SK-N-SH (cell line): ENCODE data around the gene METRNL. TPM values are rescaled to one million over a fixed set of nuclear protein-coding genes. Genes with fewer than 3 reads are reported as not detected.

Experiments used
- CTCF ChIA-PET: fragments of 300-600, 350-600 bp; formaldehyde crosslinking; extraction: SDS; loops from one replicate; lab custom pipeline; 2021; lab: Yijun Ruan, JAX
- POLR2A ChIA-PET: fragments of 350-600 bp; sonication (Branson Sonifier 250); formaldehyde crosslinking; extraction: SDS; loops from one replicate; lab custom pipeline; 2020; ENCODE audit warnings: antibody characterized with exemption, inconsistent platforms; lab: Yijun Ruan, JAX
- DNase-seq: peaks from one replicate; pipeline ENCODE4 v3.0.0; 2012
- H2AFZ ChIP-seq: fragments of 200-600 bp; sonication (generic); 2 replicates; pipeline ENCODE4 v1.8.1; 2016; ENCODE audit warnings: antibody characterized with exemption, mild to moderate bottlenecking, low read depth
- H3F3A ChIP-seq: fragments of 200-600 bp; sonication (generic); replicated peaks from 2 replicates; pipeline ENCODE3; 2016; ENCODE audit warnings: antibody characterized with exemption, mild to moderate bottlenecking; ENCODE audit not compliant: insufficient read depth
- H3K27ac ChIP-seq, 2 experiments: fragments of 200-500 bp in 1 of 2; fragments of 200-600 bp in 1 of 2; sonication (Bioruptor generic) in 1 of 2; sonication (generic), shearing (Covaris generic) in 1 of 2; 2 replicates each; pipeline versions ENCODE4 v1.5.1 to v1.6.1; 2014 to 2016; ENCODE audit warnings: low read depth in 2 of 2, inconsistent platforms in 1 of 2, low read length in 1 of 2, mild to moderate bottlenecking in 1 of 2, mixed read lengths in 1 of 2
- H3K27me3 ChIP-seq: fragments of 200-600 bp; sonication (generic), shearing (Covaris generic); 2 replicates; pipeline ENCODE4 v1.6.1; 2016; ENCODE audit warnings: mixed run types; ENCODE audit not compliant: insufficient read depth
- H3K36me3 ChIP-seq, 2 experiments: fragments of 200-500 bp in 1 of 2; fragments of 200-600 bp in 1 of 2; sonication (Bioruptor generic) in 1 of 2; sonication (generic) in 1 of 2; replicated peaks in 1 of 2; 2 replicates each; pipeline versions ENCODE3 to v1.5.1; 2014 to 2016; ENCODE audit warnings: low read length in 1 of 2, mild to moderate bottlenecking in 1 of 2; ENCODE audit not compliant: insufficient read depth in 2 of 2, control insufficient read depth in 1 of 2
- H3K4me1 ChIP-seq, 2 experiments: fragments of 200-500 bp in 1 of 2; fragments of 200-600 bp in 1 of 2; sonication (Bioruptor generic) in 1 of 2; sonication (generic), shearing (Covaris generic) in 1 of 2; 2 replicates each; pipeline versions ENCODE4 v1.5.1 to v1.6.1; 2014 to 2016; ENCODE audit warnings: low read depth in 1 of 2, low read length in 1 of 2, mixed run types in 1 of 2; ENCODE audit not compliant: insufficient read depth in 2 of 2, control insufficient read depth in 1 of 2
- H3K4me2 ChIP-seq: fragments of 200-600 bp; sonication (generic), shearing (Covaris generic); 2 replicates; pipeline ENCODE4 v1.6.1; 2017; ENCODE audit warnings: mixed run types
- H3K4me3 ChIP-seq, 2 experiments: fragments of 200-500 bp in 1 of 2; fragments of 200-600 bp in 1 of 2; sonication (Bioruptor generic) in 1 of 2; sonication (generic), shearing (Covaris generic) in 1 of 2; 2 replicates each; pipeline versions ENCODE4 v1.5.1 to v1.8.1; 2014 to 2016; ENCODE audit warnings: low read depth in 2 of 2, inconsistent platforms in 1 of 2, low read length in 1 of 2, mild to moderate bottlenecking in 1 of 2, mixed read lengths in 1 of 2, moderate library complexity in 1 of 2
- H3K79me2 ChIP-seq: fragments of 200-600 bp; sonication (generic); 2 replicates; pipeline ENCODE4 v1.8.1; 2017; ENCODE audit warnings: mild to moderate bottlenecking; ENCODE audit not compliant: insufficient read depth
- H3K9ac ChIP-seq: fragments of 200-600 bp; sonication (generic); 2 replicates; pipeline ENCODE4 v1.6.1; 2017; ENCODE audit warnings: mixed run types
- H3K9me2 ChIP-seq: fragments of 200-600 bp; sonication (generic); 2 replicates; pipeline ENCODE4 v1.6.1; 2017; ENCODE audit warnings: mixed run types
- H3K9me3 ChIP-seq: fragments of 200-600 bp; sonication (generic); 2 replicates; pipeline ENCODE4 v1.6.1; 2017; ENCODE audit warnings: mixed run types, mild to moderate bottlenecking, moderate library complexity
- H4K20me1 ChIP-seq: fragments of 200-600 bp; sonication (generic); 2 replicates; pipeline ENCODE4 v1.6.1; 2017; ENCODE audit warnings: mild to moderate bottlenecking, mixed run types; ENCODE audit not compliant: insufficient read depth
- CHD2 ChIP-seq: fragments of 150-350 bp; IDR thresholded peaks from 2 replicates; pipeline ENCODE4 v1.6.1; 2018; ENCODE audit warnings: low read length; ENCODE audit not compliant: partially characterized antibody
- ELF1 ChIP-seq: IDR thresholded peaks from 2 replicates; pipeline ENCODE4 v1.4.0; 2012
- EP300 ChIP-seq, 2 experiments: IDR thresholded peaks; 2 replicates each; pipeline versions ENCODE4 v1.4.0 to v1.6.1; 2012; ENCODE audit warnings: borderline replicate concordance in 1 of 2, low read depth in 1 of 2, low read length in 1 of 2
- FOSL2 ChIP-seq: IDR thresholded peaks from 2 replicates; pipeline ENCODE4 v1.4.0; 2012; ENCODE audit warnings: low read depth, mild to moderate bottlenecking, moderate library complexity, borderline replicate concordance
- FOXJ3 ChIP-seq: sonication (generic); formaldehyde crosslinking; IDR thresholded peaks from 2 replicates; pipeline ENCODE4 v1.5.1; 2020; ENCODE audit warnings: mild to moderate bottlenecking, missing genetic modification reagents
- GABPA ChIP-seq: IDR thresholded peaks from 2 replicates; pipeline ENCODE4 v1.4.0; 2012; ENCODE audit warnings: low read depth, mild to moderate bottlenecking
- GATA2 ChIP-seq: sonication (generic); formaldehyde crosslinking; IDR thresholded peaks from 2 replicates; pipeline ENCODE4 v1.5.0; 2020; ENCODE audit warnings: mild to moderate bottlenecking, missing genetic modification reagents
- IRF3 ChIP-seq: fragments of 150-350 bp; IDR thresholded peaks from 2 replicates; pipeline ENCODE4 v1.6.1; 2016; ENCODE audit warnings: mild to moderate bottlenecking, low read depth, low read length
- JUND ChIP-seq: IDR thresholded peaks from 2 replicates; pipeline ENCODE4 v1.4.0; 2012
- MEF2A ChIP-seq: IDR thresholded peaks from 2 replicates; pipeline ENCODE4 v1.4.0; 2012; ENCODE audit warnings: low read depth, borderline replicate concordance
- NRF1 ChIP-seq: IDR thresholded peaks from 2 replicates; pipeline ENCODE4 v1.6.1; 2012; ENCODE audit warnings: low read depth, mild to moderate bottlenecking, low read length
- RAD21 ChIP-seq: IDR thresholded peaks from 2 replicates; pipeline ENCODE4 v1.6.1; 2012; ENCODE audit warnings: mild to moderate bottlenecking, low read length
- RFX5 ChIP-seq: IDR thresholded peaks from 2 replicates; pipeline ENCODE4 v1.6.1; 2012; ENCODE audit warnings: mild to moderate bottlenecking, improper control_type of control experiment, low read length
- RXRA ChIP-seq: IDR thresholded peaks from 2 replicates; pipeline ENCODE4 v1.4.0; 2012; ENCODE audit warnings: low read depth, mild to moderate bottlenecking, borderline replicate concordance
- SIN3A ChIP-seq: IDR thresholded peaks from 2 replicates; pipeline ENCODE4 v1.6.1; 2012; ENCODE audit warnings: low read depth, mild to moderate bottlenecking, low read length, moderate library complexity, borderline replicate concordance
- WGBS: methylation state at CpG from one replicate; pipeline ENCODE4 v1.1.6; 2017; ENCODE audit warnings: low lambda C conversion rate; 5-methylcytosine and 5-hydroxymethylcytosine counted together
- polyA plus RNA-seq, 3 experiments: library from polyadenylated mRNA; depleted of rRNA; stranded (reverse); fragments of >200 nt; gene quantifications; 2 replicates each; pipeline ENCODE4 v1.2.3, GENCODE V29; 2012
- TF ChIP-seq, protein P1 (sequence below): IDR thresholded peaks from 2 replicates; pipeline ENCODE4 v1.4.0; 2012; ENCODE audit warnings: low read depth
- TF ChIP-seq, protein P2 (sequence below): fragments of 200-600 bp; sonication (generic); IDR thresholded peaks from 2 replicates; pipeline ENCODE4 v1.6.1; 2017; ENCODE audit warnings: antibody characterized with exemption, mild to moderate bottlenecking, moderate library complexity
- TF ChIP-seq, protein P3 (sequence below): fragments of 150-350 bp; IDR thresholded peaks from 2 replicates; pipeline ENCODE4 v1.6.1; 2017; ENCODE audit warnings: antibody characterized with exemption, low read length, low read depth, borderline replicate concordance
- TF ChIP-seq, protein P4 (sequence below): IDR thresholded peaks from 2 replicates; pipeline ENCODE4; 2012

Gene METRNL
- polyA plus RNA-seq, 1 of the 3 experiments (the other 2 are of a cell fraction): 75.5 TPM

GRCh38 chr17:83064021-83064731 is 15.2 kb upstream of the METRNL start:
- Histone ChIP-seq H3K9me2 (no peaks in the 10 kb centered on the region), H3K4me2 (no peak overlapping the region), H3F3A (no peaks in the 10 kb centered on the region), H3K4me1 (no peaks in the 10 kb centered on the region), H3K9me3 (no peaks in the 10 kb centered on the region), H4K20me1 (no peaks in the 10 kb centered on the region), H3K79me2 (no peaks in the 10 kb centered on the region), H3K27ac (no peak overlapping the region), H3K27me3 (no peaks in the 10 kb centered on the region), H3K9ac (no peak overlapping the region), H2AFZ (no peak overlapping the region), H3K36me3 (no peaks in the 10 kb centered on the region), H3K4me3 (no peak overlapping the region)
- no peak for TF ChIP-seq GABPA
- TF ChIP-seq, protein P1, sequence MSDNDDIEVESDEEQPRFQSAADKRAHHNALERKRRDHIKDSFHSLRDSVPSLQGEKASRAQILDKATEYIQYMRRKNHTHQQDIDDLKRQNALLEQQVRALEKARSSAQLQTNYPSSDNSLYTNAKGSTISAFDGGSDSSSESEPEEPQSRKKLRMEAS: no peak
- CTCF ChIA-PET: interaction anchor here (0.8 to 1.6 kb wide), 3 partner anchors 11 to 282 kb away, joined by 3 to 4 read pairs (median 4); no protein-coding TSS in a partner anchor
- WGBS: 83% methylated on average over 17 of the region's 18 CpGs
- DNase-seq: peak; percentile 21
- POLR2A ChIA-PET: no interaction called here

DNA sequence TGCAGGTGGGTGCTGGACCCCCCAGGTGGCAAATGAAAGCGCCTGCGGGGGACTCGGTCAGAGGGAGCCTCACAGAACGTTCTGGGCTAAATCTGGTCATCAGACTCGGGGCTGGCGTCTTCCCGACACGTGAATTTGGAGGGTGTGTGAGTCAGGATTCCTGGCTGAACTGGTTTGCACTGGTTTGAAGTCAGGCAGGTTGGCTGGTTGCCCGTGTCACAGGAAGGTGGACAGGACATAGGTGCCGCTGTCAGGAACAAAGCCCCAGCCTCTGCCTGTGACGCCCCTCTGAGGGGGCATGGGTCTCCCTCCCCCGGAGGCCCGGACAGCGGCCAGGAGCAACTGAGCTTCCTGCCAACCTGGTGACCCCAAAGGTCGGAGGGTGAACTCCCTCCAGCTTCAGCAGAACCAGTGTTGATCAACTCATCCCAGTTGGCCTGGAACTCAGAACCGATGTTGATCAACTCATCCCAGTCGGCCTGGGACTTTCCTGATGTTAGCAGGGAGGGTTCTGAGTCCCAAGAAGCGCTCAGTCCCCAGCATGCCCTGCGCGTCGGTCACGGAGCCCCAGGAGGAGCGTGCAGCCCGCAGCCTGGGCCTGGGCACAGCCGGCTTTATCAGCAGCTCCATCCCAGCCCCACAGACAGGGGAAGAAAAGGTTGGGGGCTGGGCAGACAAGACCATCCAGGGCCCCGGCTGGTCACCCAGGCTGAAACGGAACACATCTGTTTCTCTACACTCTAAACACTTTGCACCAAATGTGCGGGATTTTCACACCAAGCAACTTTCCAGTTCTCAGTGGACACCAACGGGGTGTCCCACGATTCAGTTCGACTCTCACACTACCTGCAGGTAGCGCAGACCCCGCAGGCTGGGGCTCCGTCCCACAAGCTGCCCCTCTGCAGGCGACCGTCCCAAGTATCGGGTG is 14.4 kb upstream of the METRNL start:
- H3K9me2 ChIP-seq: no peaks in the 10 kb centered on the region
- H2AFZ ChIP-seq: no peak overlapping the region
- no peaks in the 10 kb centered on the region for H3K79me2 ChIP-seq
- no peak overlapping the region for H3K4me3 ChIP-seq
- H3K27ac ChIP-seq: no peak overlapping the region
- H3K9me3 ChIP-seq: no peaks in the 10 kb centered on the region
- CTCF ChIA-PET: interaction anchor here (0.8 to 1.6 kb wide), 4 partner anchors 9 to 283 kb away, joined by 3 to 4 read pairs (median 4); no protein-coding TSS in a partner anchor
- POLR2A ChIA-PET: interaction anchor here (1.2 kb wide), 1 partner anchor 14 kb away, joined by 3 read pairs; the partner anchor contains the start of gene METRNL
- H3K27me3 ChIP-seq: no peaks in the 10 kb centered on the region
- TF ChIP-seq CHD2 (no peak), NRF1 (no peak), MEF2A (no peak), SIN3A (no peak), EP300 (IDR thresholded peaks at IDR 0.05; ENCODE audit: borderline replicate concordance in 1 of 2, low read depth in 1 of 2, low read length in 1 of 2) (no peak), GATA2 (CRISPR knock-in tag) (no peak), RAD21 (no peak), RXRA (no peak), ELF1 (no peak), RFX5 (no peak), IRF3 (no peak), JUND (no peak), FOXJ3 (CRISPR knock-in tag) (no peak), FOSL2 (no peak)
- TF ChIP-seq, protein P1: no peak
- TF ChIP-seq, protein P2, sequence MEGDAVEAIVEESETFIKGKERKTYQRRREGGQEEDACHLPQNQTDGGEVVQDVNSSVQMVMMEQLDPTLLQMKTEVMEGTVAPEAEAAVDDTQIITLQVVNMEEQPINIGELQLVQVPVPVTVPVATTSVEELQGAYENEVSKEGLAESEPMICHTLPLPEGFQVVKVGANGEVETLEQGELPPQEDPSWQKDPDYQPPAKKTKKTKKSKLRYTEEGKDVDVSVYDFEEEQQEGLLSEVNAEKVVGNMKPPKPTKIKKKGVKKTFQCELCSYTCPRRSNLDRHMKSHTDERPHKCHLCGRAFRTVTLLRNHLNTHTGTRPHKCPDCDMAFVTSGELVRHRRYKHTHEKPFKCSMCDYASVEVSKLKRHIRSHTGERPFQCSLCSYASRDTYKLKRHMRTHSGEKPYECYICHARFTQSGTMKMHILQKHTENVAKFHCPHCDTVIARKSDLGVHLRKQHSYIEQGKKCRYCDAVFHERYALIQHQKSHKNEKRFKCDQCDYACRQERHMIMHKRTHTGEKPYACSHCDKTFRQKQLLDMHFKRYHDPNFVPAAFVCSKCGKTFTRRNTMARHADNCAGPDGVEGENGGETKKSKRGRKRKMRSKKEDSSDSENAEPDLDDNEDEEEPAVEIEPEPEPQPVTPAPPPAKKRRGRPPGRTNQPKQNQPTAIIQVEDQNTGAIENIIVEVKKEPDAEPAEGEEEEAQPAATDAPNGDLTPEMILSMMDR: no peak
- TF ChIP-seq, protein P3, sequence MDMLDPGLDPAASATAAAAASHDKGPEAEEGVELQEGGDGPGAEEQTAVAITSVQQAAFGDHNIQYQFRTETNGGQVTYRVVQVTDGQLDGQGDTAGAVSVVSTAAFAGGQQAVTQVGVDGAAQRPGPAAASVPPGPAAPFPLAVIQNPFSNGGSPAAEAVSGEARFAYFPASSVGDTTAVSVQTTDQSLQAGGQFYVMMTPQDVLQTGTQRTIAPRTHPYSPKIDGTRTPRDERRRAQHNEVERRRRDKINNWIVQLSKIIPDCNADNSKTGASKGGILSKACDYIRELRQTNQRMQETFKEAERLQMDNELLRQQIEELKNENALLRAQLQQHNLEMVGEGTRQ: no peak
- TF ChIP-seq, protein P4, sequence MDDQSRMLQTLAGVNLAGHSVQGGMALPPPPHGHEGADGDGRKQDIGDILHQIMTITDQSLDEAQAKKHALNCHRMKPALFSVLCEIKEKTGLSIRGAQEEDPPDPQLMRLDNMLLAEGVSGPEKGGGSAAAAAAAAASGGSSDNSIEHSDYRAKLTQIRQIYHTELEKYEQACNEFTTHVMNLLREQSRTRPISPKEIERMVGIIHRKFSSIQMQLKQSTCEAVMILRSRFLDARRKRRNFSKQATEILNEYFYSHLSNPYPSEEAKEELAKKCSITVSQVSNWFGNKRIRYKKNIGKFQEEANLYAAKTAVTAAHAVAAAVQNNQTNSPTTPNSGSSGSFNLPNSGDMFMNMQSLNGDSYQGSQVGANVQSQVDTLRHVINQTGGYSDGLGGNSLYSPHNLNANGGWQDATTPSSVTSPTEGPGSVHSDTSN: no peak
- TF ChIP-seq, all 33 proteins: peak for 0
- no peak for DNase-seq
- WGBS: 80% methylated on average over 29 of the region's 37 CpGs
- H3K9ac ChIP-seq: no peak overlapping the region
- no peaks in the 10 kb centered on the region for H3K36me3 ChIP-seq
- H3K4me2 ChIP-seq: no peak overlapping the region
- H4K20me1 ChIP-seq: no peaks in the 10 kb centered on the region
- H3F3A ChIP-seq: no peaks in the 10 kb centered on the region
- H3K4me1 ChIP-seq: peaks cover 0 to 6% of the 10 kb centered on the region in 2 experiments; a peak in 1 of 4 replicates
